Thyroid gland (tissue), 4 donors: ENCODE data around the gene PLD4.

ENCODE experiments used
- CTCF ChIP-seq, 6 experiments: fragments of 200-600 bp in 3 of 6; fragments of 450-650 bp in 3 of 6; sonication (generic) in 3 of 6; IDR thresholded peaks; one replicate each; pipeline ENCODE4 v1.5.1; 2016 to 2019; ENCODE audit warnings: antibody characterized with exemption in 6 of 6, mild to moderate bottlenecking in 2 of 6, inconsistent platforms in 1 of 6, moderate library complexity in 1 of 6
- POLR2A ChIP-seq, 2 donors: fragments of 450-650 bp; IDR thresholded peaks; one replicate each; pipeline ENCODE4 v1.6.1; 2017; ENCODE audit warnings: antibody characterized with exemption in 2 of 2, mild to moderate bottlenecking in 2 of 2, moderate library complexity in 1 of 2

GRCh38 chr14:104926619-104927431 is 2.1 kb downstream of the PLD4 start:
- TF ChIP-seq CTCF (IDR thresholded peaks at IDR 0.05) = no peak
- TF ChIP-seq POLR2A (IDR thresholded peaks at IDR 0.05) = no peak
